HG03066 (cell line): ENCODE measurements around the gene OSBPL10.

Experiments
- ATAC-seq: cut with Tn5 transposase; IDR thresholded peaks from one replicate; pipeline ENCODE4 v1.9.1; 2021; ENCODE audit warnings: low read depth; ENCODE audit not compliant: unreplicated experiment

OSBPL10 gene

GRCh38 chr3:31896648-31897433, 84.2 kb downstream of the OSBPL10 start:
- ATAC-seq = no peak

- ATAC-seq = no peak
Measured at GRCh38 chr3:31896026-31896425, 85.0 kb downstream of the OSBPL10 start.

- no peak for ATAC-seq
Measured at GRCh38 chr3:31895471-31895870, 85.6 kb downstream of the OSBPL10 start.

- no peak for ATAC-seq
Measured at GRCh38 chr3:31892916-31893573, 88.0 kb downstream of the OSBPL10 start.

- no peak for ATAC-seq
Measured at GRCh38 chr3:31892500-31892899, 88.6 kb downstream of the OSBPL10 start.

- ATAC-seq = no peak
Measured at GRCh38 chr3:31891876-31892455, 89.1 kb downstream of the OSBPL10 start.

GRCh38 chr3:31890742-31891469, 90.2 kb downstream of the OSBPL10 start:
- no peak for ATAC-seq

GRCh38 chr3:31890007-31890406, 91.1 kb downstream of the OSBPL10 start:
- ATAC-seq = no peak

- ATAC-seq = no peak
Measured at GRCh38 chr3:31885235-31885634, 95.8 kb downstream of the OSBPL10 start.

- no peak for ATAC-seq
Measured at GRCh38 chr3:31884251-31884650, 96.8 kb downstream of the OSBPL10 start.

- ATAC-seq = no peak
Measured at GRCh38 chr3:31882895-31883294, 98.2 kb downstream of the OSBPL10 start.

- ATAC-seq = no peak
Measured at GRCh38 chr3:31882431-31882830, 98.6 kb downstream of the OSBPL10 start.

GRCh38 chr3:31880482-31881078, 100.5 kb downstream of the OSBPL10 start:
- ATAC-seq = no peak

GRCh38 chr3:31880020-31880419, 101.0 kb downstream of the OSBPL10 start:
- ATAC-seq = no peak

GRCh38 chr3:31879365-31879764, 101.7 kb downstream of the OSBPL10 start:
- ATAC-seq = no peak

GRCh38 chr3:31878231-31878838, 102.7 kb downstream of the OSBPL10 start:
- no peak for ATAC-seq

GRCh38 chr3:31876331-31876730, 104.7 kb downstream of the OSBPL10 start:
- no peak for ATAC-seq

GRCh38 chr3:31875437-31875836, 105.6 kb downstream of the OSBPL10 start:
- no peak for ATAC-seq

- no peak for ATAC-seq
Measured at GRCh38 chr3:31873254-31873820, 107.7 kb downstream of the OSBPL10 start.

- no peak for ATAC-seq
Measured at GRCh38 chr3:31871939-31872507, 109.0 kb downstream of the OSBPL10 start.
